ENCODE measurements around the gene PCSK4. TPM values are rescaled to one million over a fixed set of nuclear protein-coding genes. Genes with fewer than 3 reads are reported as not detected.
A peak's percentile ranks its signal among the peaks of the same experiment; 100 is the strongest.

The PCSK4 gene
- total and polyA plus RNA-seq, 2 of the 13 experiments (the other 11 are each of a cell fraction or from before 2014, with no cell fraction given): 2.0 to 2.7 TPM

DNA sequence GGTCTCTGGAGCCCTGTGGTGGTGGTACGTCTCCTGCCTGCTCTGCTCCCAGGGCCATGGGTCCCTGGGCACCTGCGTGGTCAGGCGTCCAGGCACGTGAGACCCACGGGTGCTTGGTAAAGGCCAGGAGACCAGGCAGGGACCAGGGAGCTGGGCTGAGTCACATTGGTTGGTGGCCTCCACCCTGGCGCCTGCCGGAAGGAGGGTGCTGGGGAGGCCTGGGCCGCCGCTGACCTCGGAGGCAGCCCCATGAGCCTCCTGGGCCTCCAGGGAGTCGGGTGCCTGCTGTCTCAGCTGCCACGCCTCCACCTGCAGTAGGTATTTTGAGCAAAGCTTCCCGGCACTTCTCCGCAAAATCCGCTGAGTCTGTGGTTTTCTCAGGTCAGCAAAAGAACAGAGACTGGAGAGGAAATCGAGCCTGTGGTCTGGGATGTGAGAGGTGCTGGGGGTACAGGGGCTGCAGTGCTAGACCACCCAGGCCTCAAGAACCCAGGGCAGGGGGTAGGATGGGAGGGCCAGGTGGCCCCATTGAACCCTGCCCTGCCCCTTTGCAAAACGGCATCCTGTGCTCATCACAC lies 30.1 kb upstream of the PCSK4 start:
- DNase-seq (ENCODE audit: low spot score) (no peak), FAIRE-seq (no peak), ATAC-seq (peak; percentile 13; the same call in 1 of the 3 replicates)
- in situ Hi-C loops (cut with HindIII; ENCODE audit: extremely low pct_ligation_motif_present, low pct_unique_long_range_greater_than_20kb): no loop called here
- Histone ChIP-seq H3K79me2 (ENCODE audit: insufficient read depth, low read length) (no peaks in the 10 kb centered on the region), H3K4me1 (ENCODE audit: insufficient read depth, low read length) (peaks cover 20% of the 10 kb centered on the region), H3K36me3 (replicated peaks in 1 of 2; ENCODE audit: control insufficient read depth in 1 of 2, insufficient read depth in 2 of 2, low read length in 2 of 2) (no peaks in the 10 kb centered on the region), H3K27me3 (ENCODE audit: control insufficient read depth in 1 of 2, insufficient read depth in 2 of 2, low read length in 2 of 2) (peaks cover 22 to 52% of the 10 kb centered on the region in 2 experiments), H3K4me3 (replicated peaks in 1 of 3; ENCODE audit: insufficient read depth in 1 of 3, low read depth in 2 of 3, low read length in 3 of 3) (no peak overlapping the region), H2AFZ (ENCODE audit: low read length) (no peak overlapping the region), H3K9ac (ENCODE audit: insufficient read depth, low read depth, low read length) (no peak overlapping the region), H3K4me2 (ENCODE audit: low read depth, low read length) (0 out of 2 replicates have a peak overlapping the region, but pooled peaks have one; percentile 3), H4K20me1 (ENCODE audit: insufficient read depth, low read length) (no peaks in the 10 kb centered on the region), H3K9me3 (ENCODE audit: low read length) (no peaks in the 10 kb centered on the region), H3K27ac (ENCODE audit: extremely low read length, insufficient read depth, low read length) (no peak overlapping the region)
- ChIA-PET CTCF (ENCODE audit: low intra/inter-chr PET ratio, low total read pairs) (no interaction called here), POLR2A (no interaction called here)
- BruUV-seq (replicated peaks): no TSS peak
- WGBS (ENCODE audit: low lambda C conversion rate): 0% methylated on average over 2 of the region's 17 CpGs
- intact Hi-C loops (cut with micrococcal nuclease; ENCODE audit: unreplicated experiment): no loop called here
- TF ChIP-seq NR1H2 (CRISPR knock-in tag; IDR thresholded peaks at IDR 0.05; ENCODE audit: borderline replicate concordance, low read depth): no peak
- TF ChIP-seq MEIS2 (CRISPR knock-in tag; IDR thresholded peaks at IDR 0.05): no peak
- no peak for TF ChIP-seq ZFP1 (CRISPR knock-in tag; IDR thresholded peaks at IDR 0.05)
- peak; percentile 74 for TF ChIP-seq MAFF (IDR thresholded peaks at IDR 0.05; ENCODE audit: low read depth, low read length)
- TF ChIP-seq ZNF235 (CRISPR knock-in tag; IDR thresholded peaks at IDR 0.05; ENCODE audit: borderline replicate concordance): no peak
- no peak for TF ChIP-seq BCL6 (CRISPR knock-in tag; IDR thresholded peaks at IDR 0.05)
- TF ChIP-seq, protein P1, sequence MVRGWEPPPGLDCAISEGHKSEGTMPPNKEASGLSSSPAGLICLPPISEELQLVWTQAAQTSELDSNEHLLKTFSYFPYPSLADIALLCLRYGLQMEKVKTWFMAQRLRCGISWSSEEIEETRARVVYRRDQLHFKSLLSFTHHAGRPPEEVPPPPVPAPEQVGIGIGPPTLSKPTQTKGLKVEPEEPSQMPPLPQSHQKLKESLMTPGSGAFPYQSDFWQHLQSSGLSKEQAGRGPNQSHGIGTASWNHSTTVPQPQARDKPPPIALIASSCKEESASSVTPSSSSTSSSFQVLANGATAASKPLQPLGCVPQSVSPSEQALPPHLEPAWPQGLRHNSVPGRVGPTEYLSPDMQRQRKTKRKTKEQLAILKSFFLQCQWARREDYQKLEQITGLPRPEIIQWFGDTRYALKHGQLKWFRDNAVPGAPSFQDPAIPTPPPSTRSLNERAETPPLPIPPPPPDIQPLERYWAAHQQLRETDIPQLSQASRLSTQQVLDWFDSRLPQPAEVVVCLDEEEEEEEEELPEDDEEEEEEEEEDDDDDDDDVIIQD (CRISPR knock-in tag; IDR thresholded peaks at IDR 0.05; ENCODE audit: low read depth): no peak
- no peak for TF ChIP-seq ZNF530 (CRISPR knock-in tag; IDR thresholded peaks at IDR 0.05; ENCODE audit: low read depth)
- no peak for TF ChIP-seq GTF2F1 (IDR thresholded peaks at IDR 0.05; ENCODE audit: low read length)
- no peak for TF ChIP-seq SETDB1 (CRISPR knock-in tag; IDR thresholded peaks at IDR 0.05; ENCODE audit: borderline replicate concordance)
- TF ChIP-seq RXRA (CRISPR knock-in tag; IDR thresholded peaks at IDR 0.05): 0 out of 2 replicates have a peak, but pooled peaks have one; percentile 15
- no peak for TF ChIP-seq ZNF660 (CRISPR knock-in tag; IDR thresholded peaks at IDR 0.05; ENCODE audit: borderline replicate concordance, low read depth)
- no peak for TF ChIP-seq CHCHD3 (CRISPR knock-in tag; IDR thresholded peaks at IDR 0.05)
- no peak for TF ChIP-seq ESRRA (CRISPR knock-in tag; IDR thresholded peaks at IDR 0.05; ENCODE audit: low read depth)
- no peak for TF ChIP-seq SRSF4 (IDR thresholded peaks at IDR 0.05; ENCODE audit: low read depth, low read length, poor library complexity, severe bottlenecking)
- no peak for TF ChIP-seq PPARG (CRISPR knock-in tag; conservative IDR thresholded peaks at IDR 0.05)
- TF ChIP-seq, protein P2, sequence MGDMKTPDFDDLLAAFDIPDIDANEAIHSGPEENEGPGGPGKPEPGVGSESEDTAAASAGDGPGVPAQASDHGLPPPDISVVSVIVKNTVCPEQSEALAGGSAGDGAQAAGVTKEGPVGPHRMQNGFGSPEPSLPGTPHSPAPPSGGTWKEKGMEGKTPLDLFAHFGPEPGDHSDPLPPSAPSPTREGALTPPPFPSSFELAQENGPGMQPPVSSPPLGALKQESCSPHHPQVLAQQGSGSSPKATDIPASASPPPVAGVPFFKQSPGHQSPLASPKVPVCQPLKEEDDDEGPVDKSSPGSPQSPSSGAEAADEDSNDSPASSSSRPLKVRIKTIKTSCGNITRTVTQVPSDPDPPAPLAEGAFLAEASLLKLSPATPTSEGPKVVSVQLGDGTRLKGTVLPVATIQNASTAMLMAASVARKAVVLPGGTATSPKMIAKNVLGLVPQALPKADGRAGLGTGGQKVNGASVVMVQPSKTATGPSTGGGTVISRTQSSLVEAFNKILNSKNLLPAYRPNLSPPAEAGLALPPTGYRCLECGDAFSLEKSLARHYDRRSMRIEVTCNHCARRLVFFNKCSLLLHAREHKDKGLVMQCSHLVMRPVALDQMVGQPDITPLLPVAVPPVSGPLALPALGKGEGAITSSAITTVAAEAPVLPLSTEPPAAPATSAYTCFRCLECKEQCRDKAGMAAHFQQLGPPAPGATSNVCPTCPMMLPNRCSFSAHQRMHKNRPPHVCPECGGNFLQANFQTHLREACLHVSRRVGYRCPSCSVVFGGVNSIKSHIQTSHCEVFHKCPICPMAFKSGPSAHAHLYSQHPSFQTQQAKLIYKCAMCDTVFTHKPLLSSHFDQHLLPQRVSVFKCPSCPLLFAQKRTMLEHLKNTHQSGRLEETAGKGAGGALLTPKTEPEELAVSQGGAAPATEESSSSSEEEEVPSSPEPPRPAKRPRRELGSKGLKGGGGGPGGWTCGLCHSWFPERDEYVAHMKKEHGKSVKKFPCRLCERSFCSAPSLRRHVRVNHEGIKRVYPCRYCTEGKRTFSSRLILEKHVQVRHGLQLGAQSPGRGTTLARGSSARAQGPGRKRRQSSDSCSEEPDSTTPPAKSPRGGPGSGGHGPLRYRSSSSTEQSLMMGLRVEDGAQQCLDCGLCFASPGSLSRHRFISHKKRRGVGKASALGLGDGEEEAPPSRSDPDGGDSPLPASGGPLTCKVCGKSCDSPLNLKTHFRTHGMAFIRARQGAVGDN (CRISPR knock-in tag; IDR thresholded peaks at IDR 0.05): peak; percentile 43
- TF ChIP-seq MAFK (conservative IDR thresholded peaks at IDR 0.05 in 1 of 2, IDR thresholded peaks at IDR 0.05 in 1 of 2; ENCODE audit: low read length in 2 of 2): peak; percentile 81 to 86
- peak; percentile 72 for TF ChIP-seq HNRNPLL (IDR thresholded peaks at IDR 0.05; ENCODE audit: low read depth, low read length, poor library complexity, severe bottlenecking)
- peak; percentile 59; the same call in 1 of the 2 replicates for TF ChIP-seq GABPB1 (CRISPR knock-in tag; IDR thresholded peaks at IDR 0.05)
- TF ChIP-seq ATAD3A (CRISPR knock-in tag; IDR thresholded peaks at IDR 0.05): no peak
- no peak for TF ChIP-seq SRY (CRISPR knock-in tag; IDR thresholded peaks at IDR 0.05)

Measured in HepG2 (cell line).